ENCODE measurements around the gene C1orf174. TPM values are rescaled to one million over a fixed set of nuclear protein-coding genes. Genes with fewer than 3 reads are reported as not detected.

Gene C1orf174
- total and polyA plus RNA-seq, 2 experiments from 2014 or later, result 20.7 to 23.6 TPM

DNA sequence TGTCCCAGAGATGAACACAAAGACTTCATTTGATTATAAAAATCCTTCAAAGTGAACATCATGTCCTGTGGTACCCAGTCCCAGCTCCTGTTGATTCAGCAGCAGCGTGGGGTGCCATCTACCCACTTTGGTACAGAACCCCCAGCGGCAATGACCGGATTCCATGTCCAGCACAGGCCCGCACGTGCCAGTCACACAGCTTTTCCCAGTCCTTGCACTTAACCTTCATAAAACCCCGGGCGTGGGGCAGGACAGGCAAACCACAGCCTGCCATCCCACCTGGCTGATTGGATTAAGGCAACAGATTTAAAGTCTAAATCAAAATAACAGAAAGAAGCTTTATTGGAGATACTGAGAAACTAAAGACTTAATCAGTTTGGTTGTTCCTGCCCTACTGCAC lies 58.6 kb downstream of the C1orf174 start:
- Histone ChIP-seq H2AFZ (no peak overlapping the region), H3K36me3 (replicated peaks; ENCODE audit: insufficient read depth, low read depth) (no peaks in the 10 kb centered on the region), H3K27ac (no peak overlapping the region), H3K4me1 (ENCODE audit: insufficient read depth) (no peaks in the 10 kb centered on the region), H4K20me1 (ENCODE audit: insufficient read depth, poor library complexity, severe bottlenecking) (no peaks in the 10 kb centered on the region), H3K9me2 (replicated peaks; ENCODE audit: insufficient read depth) (no peaks in the 10 kb centered on the region), H3K4me2 (no peak overlapping the region), H3K79me2 (no peaks in the 10 kb centered on the region), H3K4me3 (no peak overlapping the region), H3K9me3 (ENCODE audit: low read depth) (no peaks in the 10 kb centered on the region), H3K27me3 (no peaks in the 10 kb centered on the region)
- 100% methylated on average over 7 of the region's 7 CpGs for WGBS (ENCODE audit: low lambda C conversion rate, missing lambda C conversion rate)
- no peak for TF ChIP-seq EZH2phosphoT487 (IDR thresholded peaks at IDR 0.05; ENCODE audit: low read depth, severe bottlenecking, unreplicated experiment)
- TF ChIP-seq CTCF (IDR thresholded peaks at IDR 0.05; ENCODE audit: poor library complexity), result no peak
- TF ChIP-seq EZH2 (IDR thresholded peaks at IDR 0.05; ENCODE audit: borderline replicate concordance), result no peak
- no peak for DNase-seq (ENCODE audit: low spot score)

Other genes with a start within 250 kb of the C1orf174 start
- 0.16 and 0.47 TPM in 2 replicates for gene TP73, start 247.8 kb downstream of the C1orf174 start, total RNA-seq
- 0.27 and 1.4 TPM in 2 replicates for gene TP73, start 247.8 kb downstream of the C1orf174 start, polyA plus RNA-seq
- gene CCDC27, start 147.8 kb downstream of the C1orf174 start, total RNA-seq, result 0.17 and 0.72 TPM in 2 replicates
- 0.59 and 0.73 TPM in 2 replicates for gene CCDC27, start 147.8 kb downstream of the C1orf174 start, polyA plus RNA-seq
- gene SMIM1, start 127.5 kb downstream of the C1orf174 start, total RNA-seq, result 21.0 and 33.6 TPM in 2 replicates
- gene SMIM1, start 127.5 kb downstream of the C1orf174 start, polyA plus RNA-seq, result 116 and 118 TPM in 2 replicates
- gene LRRC47, start 103.8 kb downstream of the C1orf174 start, total RNA-seq, result 27.3 and 36.2 TPM in 2 replicates
- gene LRRC47, start 103.8 kb downstream of the C1orf174 start, polyA plus RNA-seq, result 37.4 and 38.8 TPM in 2 replicates
- gene CEP104, start 43.1 kb downstream of the C1orf174 start, total RNA-seq, result 7.7 and 12.7 TPM in 2 replicates
- 22.6 and 25.2 TPM in 2 replicates for gene CEP104, start 43.1 kb downstream of the C1orf174 start, polyA plus RNA-seq
- gene DFFB, start 42.8 kb downstream of the C1orf174 start, total RNA-seq, result 5.3 and 6.2 TPM in 2 replicates
- 3.5 and 5.5 TPM in 2 replicates for gene DFFB, start 42.8 kb downstream of the C1orf174 start, polyA plus RNA-seq

Measured in hepatocyte (in vitro differentiated cells).